GM18502 (cell line): ENCODE measurements around the gene TIE1.

Experiments
- ATAC-seq: cut with Tn5 transposase; IDR thresholded peaks from one replicate; pipeline ENCODE4 v1.9.1; 2021; ENCODE audit warnings: mild to moderate bottlenecking; ENCODE audit not compliant: unreplicated experiment, poor library complexity

The TIE1 gene

GRCh38 chr1:43300378-43301094, at the start of gene TIE1:
TSS of gene TIE1 (plus strand) at chr1:43300982. CDS start at chr1:43301072, 90 bp downstream.
- ATAC-seq: no peak

GRCh38 chr1:43251024-43251423, 49.8 kb upstream of the TIE1 start:
- no peak for ATAC-seq

GRCh38 chr1:43252225-43252624, 48.6 kb upstream of the TIE1 start:
- ATAC-seq: no peak

- no peak for ATAC-seq
These were observed 47.6 kb upstream of the TIE1 start for GRCh38 chr1:43253173-43253572.

- no peak for ATAC-seq
These were observed 46.9 kb upstream of the TIE1 start for GRCh38 chr1:43253876-43254275.

GRCh38 chr1:43255438-43256210, 45.2 kb upstream of the TIE1 start:
- ATAC-seq: no peak

- ATAC-seq: no peak
These were observed 43.9 kb upstream of the TIE1 start for GRCh38 chr1:43256675-43257570.

- no peak for ATAC-seq
These were observed 42.4 kb upstream of the TIE1 start for GRCh38 chr1:43258370-43258769.

GRCh38 chr1:43265431-43265830, 35.4 kb upstream of the TIE1 start:
- no peak for ATAC-seq

GRCh38 chr1:43266881-43267280, 33.9 kb upstream of the TIE1 start:
- ATAC-seq: no peak

- ATAC-seq: no peak
These were observed 33.4 kb upstream of the TIE1 start for GRCh38 chr1:43267291-43267805.

GRCh38 chr1:43267818-43268425, 32.9 kb upstream of the TIE1 start:
- no peak for ATAC-seq

GRCh38 chr1:43269627-43270375, 31.0 kb upstream of the TIE1 start, which contains the start of gene TMEM125:
TSS of gene TMEM125 (plus strand) at chr1:43269983. CDS start at chr1:43272723, 2,740 bp downstream.
- ATAC-seq: no peak

GRCh38 chr1:43270421-43271095, 30.2 kb upstream of the TIE1 start:
- ATAC-seq: no peak

- no peak for ATAC-seq
These were observed 29.3 kb upstream of the TIE1 start for GRCh38 chr1:43271186-43272118.

GRCh38 chr1:43272161-43272560, 28.6 kb upstream of the TIE1 start:
- no peak for ATAC-seq
